H1 (cell line): ENCODE results near the gene LRRC28. TPM values are rescaled to one million over a fixed set of nuclear protein-coding genes. Genes with fewer than 3 reads are reported as not detected.

Experiments used
- CTCF ChIA-PET: fragments of 300-600 bp; sonication (Branson Sonifier 250); formaldehyde crosslinking; loops from one replicate; lab custom pipeline; 2021; ENCODE audit not compliant: partially characterized antibody; lab: Charles Lee
- POLR2A ChIA-PET: fragments of 300-600 bp; sonication (Branson Sonifier 250); formaldehyde crosslinking; loops from one replicate; lab custom pipeline; 2021; ENCODE audit warnings: inconsistent platforms; ENCODE audit not compliant: partially characterized antibody; lab: Charles Lee
- DNase-seq, 2 experiments: peaks; one replicate each; pipeline versions ENCODE4 v3.0.0 to v3.0.0-alpha.2; 2010 to 2022; ENCODE audit warnings: low spot score in 2 of 2, low read depth in 1 of 2, mixed read lengths in 1 of 2
- FAIRE-seq: peaks from 2 replicates; lab custom pipeline; 2011; peaks lifted over from hg19 to GRCh38; lab: Jason Lieb, UNC
- H2AFZ ChIP-seq: 2 replicates; pipeline ENCODE4 v1.8.1; 2012; ENCODE audit warnings: low read length, inconsistent platforms
- H2AK5ac ChIP-seq: 2 replicates; pipeline ENCODE4 v1.6.1; 2013; ENCODE audit warnings: low read depth, low read length
- H2BK120ac ChIP-seq: replicated peaks from 2 replicates; pipeline ENCODE3; 2013; ENCODE audit warnings: low read depth, low read length, inconsistent platforms
- H2BK12ac ChIP-seq: 2 replicates; pipeline ENCODE4 v1.6.1; 2013; ENCODE audit warnings: low read depth, low read length
- H2BK15ac ChIP-seq: 2 replicates; pipeline ENCODE4 v1.6.1; 2013; ENCODE audit warnings: low read length
- H2BK20ac ChIP-seq: 2 replicates; pipeline ENCODE4 v1.6.1; 2013; ENCODE audit warnings: low read length
- H2BK5ac ChIP-seq: 2 replicates; pipeline ENCODE4 v1.6.1; 2013; ENCODE audit warnings: low read depth, low read length
- H3K14ac ChIP-seq: 2 replicates; pipeline ENCODE4 v1.6.1; 2013; ENCODE audit warnings: inconsistent platforms; ENCODE audit not compliant: insufficient read length
- H3K18ac ChIP-seq: 2 replicates; pipeline ENCODE4 v1.6.1; 2013; ENCODE audit warnings: low read length; ENCODE audit errors: extremely low read depth
- H3K23ac ChIP-seq: 2 replicates; pipeline ENCODE4 v1.6.1; 2013; ENCODE audit warnings: inconsistent platforms; ENCODE audit not compliant: insufficient read length
- H3K23me2 ChIP-seq: 2 replicates; pipeline ENCODE4 v1.6.1; 2013; ENCODE audit warnings: low read depth, low read length
- H3K27ac ChIP-seq: 2 replicates; pipeline ENCODE4 v1.6.1; 2011; ENCODE audit warnings: low read depth, low read length, inconsistent platforms
- H3K27me3 ChIP-seq, 4 experiments: replicated peaks in 1 of 4; 1 replicate in 1 of 4; 2 replicates in 3 of 4; pipeline versions ENCODE4 v1.6.1 to v1.8.1; 2011 to 2013; ENCODE audit warnings: low read length in 3 of 4, mild to moderate bottlenecking in 3 of 4, inconsistent platforms in 2 of 4, mixed read lengths in 2 of 4, moderate library complexity in 1 of 4; ENCODE audit not compliant: control insufficient read depth in 3 of 4, insufficient read depth in 3 of 4; ENCODE audit errors: extremely low read depth in 1 of 4
- H3K36me3 ChIP-seq, 4 experiments: 2 replicates each; pipeline versions ENCODE4 v1.6.1 to v1.8.1; 2011 to 2013; ENCODE audit warnings: mild to moderate bottlenecking in 4 of 4, low read length in 3 of 4, moderate library complexity in 2 of 4, control low read depth in 1 of 4, inconsistent platforms in 1 of 4; ENCODE audit not compliant: insufficient read depth in 4 of 4, control insufficient read depth in 2 of 4
- H3K4ac ChIP-seq: replicated peaks from 2 replicates; pipeline ENCODE3; 2013; ENCODE audit warnings: low read length, low read depth, mixed read lengths, inconsistent platforms; ENCODE audit not compliant: insufficient read length
- H3K4me1 ChIP-seq, 4 experiments: replicated peaks in 1 of 4; 1 replicate in 1 of 4; 2 replicates in 3 of 4; pipeline versions ENCODE4 v1.6.1 to v1.8.1; 2011 to 2013; ENCODE audit warnings: low read length in 3 of 4, inconsistent platforms in 2 of 4, mixed read lengths in 1 of 4; ENCODE audit not compliant: insufficient read depth in 4 of 4, control insufficient read depth in 3 of 4
- H3K4me2 ChIP-seq, 2 experiments: 2 replicates each; pipeline versions ENCODE4 v1.6.1 to v1.8.1; 2011 to 2013; ENCODE audit warnings: low read depth in 2 of 2, low read length in 2 of 2, control low read depth in 1 of 2, inconsistent platforms in 1 of 2, mild to moderate bottlenecking in 1 of 2; ENCODE audit not compliant: insufficient read depth in 1 of 2
- H3K4me3 ChIP-seq, 4 experiments: fragments of 200-600, 300-600 bp in 1 of 4; sonication (generic), shearing (Covaris generic), sonication (Bioruptor Twin) in 1 of 4; 2 replicates each; pipeline versions ENCODE4 v1.5.1 to v1.8.1; 2011 to 2016; ENCODE audit warnings: low read length in 4 of 4, low read depth in 3 of 4, control low read depth in 2 of 4, inconsistent platforms in 2 of 4, mild to moderate bottlenecking in 2 of 4, mixed read lengths in 1 of 4, moderate library complexity in 1 of 4; ENCODE audit not compliant: insufficient read depth in 2 of 4; ENCODE audit errors: extremely low read depth in 1 of 4
- H3K56ac ChIP-seq: replicated peaks from 2 replicates; pipeline ENCODE3; 2013; ENCODE audit warnings: low read depth, mild to moderate bottlenecking, mixed read lengths, low read length, inconsistent platforms; ENCODE audit not compliant: insufficient read length
- H3K79me1 ChIP-seq: 2 replicates; pipeline ENCODE4 v1.6.1; 2013; ENCODE audit warnings: low read depth, low read length, control low read depth
- H3K79me2 ChIP-seq, 2 experiments: 2 replicates each; pipeline versions ENCODE4 v1.6.1 to v1.8.1; 2012 to 2013; ENCODE audit warnings: low read length in 2 of 2, mild to moderate bottlenecking in 2 of 2, inconsistent platforms in 1 of 2; ENCODE audit not compliant: insufficient read depth in 2 of 2, control insufficient read depth in 1 of 2
- H3K9ac ChIP-seq, 4 experiments: replicated peaks in 1 of 4; 1 replicate in 1 of 4; 2 replicates in 3 of 4; pipeline versions ENCODE4 v1.6.1 to v1.8.1; 2011 to 2013; ENCODE audit warnings: low read depth in 3 of 4, low read length in 3 of 4, control low read depth in 2 of 4, mild to moderate bottlenecking in 2 of 4, moderate library complexity in 2 of 4, inconsistent platforms in 1 of 4; ENCODE audit errors: extremely low read depth in 1 of 4
- H3K9me3 ChIP-seq, 2 experiments: 2 replicates each; pipeline versions ENCODE4 v1.6.1 to v1.8.1; 2012 to 2013; ENCODE audit warnings: mild to moderate bottlenecking in 2 of 2, moderate library complexity in 2 of 2, control low read depth in 1 of 2, inconsistent platforms in 1 of 2, low read depth in 1 of 2, low read length in 1 of 2, mixed read lengths in 1 of 2; ENCODE audit not compliant: insufficient read depth in 2 of 2
- H4K20me1 ChIP-seq, 2 experiments: replicated peaks in 1 of 2; 2 replicates each; pipeline versions ENCODE3 to v1.8.1; 2011 to 2013; ENCODE audit warnings: inconsistent platforms in 2 of 2, low read length in 2 of 2, mild to moderate bottlenecking in 1 of 2; ENCODE audit not compliant: insufficient read depth in 2 of 2, control insufficient read depth in 1 of 2
- H4K5ac ChIP-seq: 2 replicates; pipeline ENCODE4 v1.6.1; 2013; ENCODE audit warnings: low read length, low read depth, mixed read lengths, inconsistent platforms; ENCODE audit not compliant: insufficient read length
- H4K8ac ChIP-seq: 2 replicates; pipeline ENCODE4 v1.8.0; 2013; ENCODE audit warnings: mild to moderate bottlenecking, moderate library complexity, low read length, inconsistent platforms; ENCODE audit not compliant: insufficient read depth; ENCODE audit errors: extremely low read depth
- H4K91ac ChIP-seq: replicated peaks from 2 replicates; pipeline ENCODE3; 2013; ENCODE audit warnings: low read length, mixed read lengths, inconsistent platforms; ENCODE audit not compliant: insufficient read length
- ASH2L ChIP-seq: fragments of 200-600, 300-600 bp; sonication (generic); IDR thresholded peaks from one replicate; pipeline ENCODE4 v1.7.1; 2017; ENCODE audit warnings: low read length
- KDM4A ChIP-seq: IDR thresholded peaks from one replicate; pipeline ENCODE4 v1.7.1; 2012; ENCODE audit warnings: low read depth, mild to moderate bottlenecking, moderate library complexity, low read length, inconsistent platforms; ENCODE audit not compliant: severe bottlenecking
- KDM5A ChIP-seq: fragments of 200-600 bp; IDR thresholded peaks from 2 replicates; pipeline ENCODE4 v1.7.1; 2012; ENCODE audit warnings: mild to moderate bottlenecking, low read length, inconsistent platforms, mixed read lengths
- SIN3A ChIP-seq, 2 experiments: IDR thresholded peaks in 1 of 2; conservative IDR thresholded peaks in 1 of 2; 2 replicates each; pipeline ENCODE4 v1.6.1; 2011 to 2012; ENCODE audit warnings: low read length in 2 of 2, improper control_type of control experiment in 1 of 2, low read depth in 1 of 2, mild to moderate bottlenecking in 1 of 2
- SP1 ChIP-seq: IDR thresholded peaks from 2 replicates; pipeline ENCODE4 v1.6.1; 2011; ENCODE audit warnings: low read depth, low read length
- SP4 ChIP-seq: IDR thresholded peaks from 2 replicates; pipeline ENCODE4 v1.6.1; 2012; ENCODE audit warnings: low read length, inconsistent platforms
- TCF12 ChIP-seq: IDR thresholded peaks from 2 replicates; pipeline ENCODE4 v1.6.1; 2011; ENCODE audit warnings: low read depth, mild to moderate bottlenecking, low read length
- WGBS, 2 experiments: shearing (Covaris generic) in 1 of 2; methylation state at CpG; one replicate each; pipeline versions ENCODE4 v1.1.6 to v1.1.7; 2013 to 2015; ENCODE audit warnings: low lambda C conversion rate in 2 of 2, mixed read lengths in 2 of 2, inconsistent platforms in 1 of 2, low coverage in 1 of 2, missing lambda C conversion rate in 1 of 2; ENCODE audit not compliant: insufficient replicate concordance in 2 of 2, insufficient coverage in 1 of 2, insufficient read length in 1 of 2; ENCODE audit errors: extremely low coverage in 1 of 2, missing lambda C conversion rate in 1 of 2; 5-methylcytosine and 5-hydroxymethylcytosine counted together
- polyA plus RNA-seq, 7 experiments: library from polyadenylated mRNA; depleted of rRNA in 3 of 7; stranded (reverse) in 5 of 7; unstranded in 2 of 7; fragments of >200 nt in 5 of 7; fragments of 200-250 nt in 2 of 7; gene quantifications; 1 replicate in 5 of 7; 2 replicates in 1 of 7; 4 replicates in 1 of 7; pipeline versions ENCODE4 v1.2.1 to v1.2.3, GENCODE V29; 2011 to 2013; ENCODE audit warnings: missing spikeins in 2 of 7, mixed read lengths in 2 of 7
- total RNA-seq: library from RNA; stranded (reverse); fragmentation: NEBNext Ultra II Directional; extraction: Animal tissue kit (Norgen Biotek cat#: 25700); gene quantifications from 2 replicates; pipeline ENCODE4 v1.2.1, GENCODE V29; 2021
- TF ChIP-seq, protein P1 (sequence below): IDR thresholded peaks from 2 replicates; pipeline ENCODE4 v1.6.1; 2011; ENCODE audit warnings: low read depth, mild to moderate bottlenecking, low read length; ENCODE audit not compliant: insufficient read depth

The LRRC28 gene
- total and polyA plus RNA-seq, 2 of the 8 experiments (the other 6 are each of a cell fraction or from before 2014, with no cell fraction given): 20.2 to 23.3 TPM

DNA sequence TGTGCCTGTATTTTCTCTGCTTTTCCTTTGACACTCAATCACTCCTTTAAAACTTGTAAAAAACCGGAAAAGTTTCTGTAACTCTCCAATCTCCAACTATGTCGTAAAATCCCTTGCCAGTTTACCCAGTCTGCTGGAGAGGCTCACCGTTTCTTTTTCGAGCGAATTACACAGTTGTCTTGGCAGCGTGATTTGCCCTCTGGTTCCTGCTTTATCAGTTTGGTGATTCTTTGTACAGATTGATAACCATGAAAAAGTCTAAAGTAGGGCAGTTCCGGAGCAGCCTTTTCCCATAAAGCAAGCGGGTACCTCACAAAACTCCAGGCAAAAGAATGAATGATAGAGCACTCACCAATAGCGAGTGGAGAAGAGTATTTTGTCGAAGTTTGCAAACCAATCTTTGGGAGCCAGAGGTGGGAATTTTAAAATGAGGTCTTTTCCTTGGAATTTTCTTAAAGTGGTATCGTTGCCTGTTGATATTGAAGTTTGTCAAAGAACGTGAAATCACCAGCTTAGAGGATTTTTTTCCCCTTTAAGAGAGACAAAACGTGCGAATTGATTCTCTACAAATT is 1.9 kb upstream of the LRRC28 start, which contains the start of gene TTC23:
TSS of gene TTC23 (minus strand) at position 312 of the 572 bp plus-strand sequence. CDS start 20,869 bp downstream, outside the sequence.
- H2BK120ac ChIP-seq: no peak within 1 kb of the TSS
- peak within 1 kb of the TSS; percentile 51 to 96 (median 59) for H3K9ac ChIP-seq
- H3K56ac ChIP-seq: no peak within 1 kb of the TSS
- POLR2A ChIA-PET: no interaction called here
- peaks cover 5% of the 10 kb centered on the region; the same call in 1 of the 2 replicates for H3K23me2 ChIP-seq
- H3K79me2 ChIP-seq: peaks cover 0 to 22% of the 10 kb centered on the region in 2 experiments; a peak in 2 of 4 replicates
- H2AFZ ChIP-seq: peak within 1 kb of the TSS; percentile 97
- H4K5ac ChIP-seq: no peak within 1 kb of the TSS
- no peak within 1 kb of the TSS for H2BK15ac ChIP-seq
- H2AK5ac ChIP-seq: no peak within 1 kb of the TSS
- peak within 1 kb of the TSS; percentile 84 to 93 (median 90) for H3K4me3 ChIP-seq
- no peak within 1 kb of the TSS for H4K91ac ChIP-seq
- CTCF ChIA-PET: no interaction called here
- FAIRE-seq (peak; percentile 83), DNase-seq (peak in 1 of 2 experiments; percentile 48)
- H3K36me3 ChIP-seq: no peaks in the 10 kb centered on the region; a peak in 1 of 8 replicates
- no peak within 1 kb of the TSS for H2BK12ac ChIP-seq
- H3K4me1 ChIP-seq: peaks cover 0 to 3% (median under 1%) of the 10 kb centered on the region in 4 experiments; a peak in 4 of 7 replicates
- TF ChIP-seq SP4: no peak
- TF ChIP-seq SP1: peak; percentile 83
- peak; percentile 64 for TF ChIP-seq ASH2L
- TF ChIP-seq, protein P1, sequence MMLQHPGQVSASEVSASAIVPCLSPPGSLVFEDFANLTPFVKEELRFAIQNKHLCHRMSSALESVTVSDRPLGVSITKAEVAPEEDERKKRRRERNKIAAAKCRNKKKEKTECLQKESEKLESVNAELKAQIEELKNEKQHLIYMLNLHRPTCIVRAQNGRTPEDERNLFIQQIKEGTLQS: no peak
- 0 out of 4 replicates have a peak, but pooled peaks of 1 of the 2 experiments have one; percentile 19 for TF ChIP-seq SIN3A (conservative IDR thresholded peaks at IDR 0.05 in 1 of 2, IDR thresholded peaks at IDR 0.05 in 1 of 2; ENCODE audit: low read depth in 1 of 2, low read length in 2 of 2)
- no peak for TF ChIP-seq KDM5A
- peak; percentile 30 for TF ChIP-seq KDM4A
- TF ChIP-seq TCF12: no peak
- no peaks in the 10 kb centered on the region for H3K27me3 ChIP-seq
- no peak within 1 kb of the TSS for H2BK5ac ChIP-seq
- no peak within 1 kb of the TSS for H4K8ac ChIP-seq
- H3K18ac ChIP-seq: no peak within 1 kb of the TSS
- no peaks in the 10 kb centered on the region for H3K9me3 ChIP-seq
- H3K27ac ChIP-seq: no peak within 1 kb of the TSS
- H3K79me1 ChIP-seq: peaks cover 4% of the 10 kb centered on the region; the same call in 1 of the 2 replicates
- H3K14ac ChIP-seq: no peak within 1 kb of the TSS
- no peak within 1 kb of the TSS for H3K4ac ChIP-seq
- peak within 1 kb of the TSS; percentile 60 to 86 for H3K4me2 ChIP-seq
- H4K20me1 ChIP-seq: no peaks in the 10 kb centered on the region
- WGBS, 2 experiments: 0% methylated on average over 14 of the region's 14 CpGs; no CpG with 5 or more reads in 1 of the 2 experiments
- no peak within 1 kb of the TSS for H3K23ac ChIP-seq
- no peak within 1 kb of the TSS for H2BK20ac ChIP-seq
